ENCODE measurements around the gene ALAS2.
"Not testable (repeated sequence)": the region's sequence is repeated elsewhere in the genome, so short reads cannot be mapped to it uniquely, and the experiment has no call there.

The ALAS2 gene

DNA sequence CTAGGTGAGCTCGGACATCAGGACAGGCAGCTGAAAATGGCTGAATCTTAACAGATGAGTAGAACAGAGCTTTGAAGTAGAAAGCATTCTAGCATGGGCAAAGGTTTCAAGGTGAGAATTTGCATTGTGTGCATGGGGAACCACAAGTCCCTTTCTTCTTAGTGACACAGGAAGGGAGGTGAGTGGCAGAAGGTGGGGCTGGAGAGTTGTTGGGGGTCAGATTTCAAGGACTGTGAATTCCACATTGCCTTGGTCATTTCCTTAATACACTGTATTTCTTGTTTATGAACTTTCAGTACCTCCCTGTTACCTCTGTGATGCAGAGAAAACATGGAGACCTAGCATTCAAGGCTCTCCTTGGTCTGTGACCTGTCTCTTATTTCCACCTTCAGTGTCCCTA lies 26.5 kb downstream of the ALAS2 start:
- no peak for DNase-seq

- peak; percentile 83 for DNase-seq
These were observed 30.8 kb downstream of the ALAS2 start, which contains the start of gene APEX2 for GRCh38 chrX:54999717-55000598. Gene APEX2 (plus strand): TSS chrX:55000363. CDS start chrX:55000423, 60 bp downstream.

DNA sequence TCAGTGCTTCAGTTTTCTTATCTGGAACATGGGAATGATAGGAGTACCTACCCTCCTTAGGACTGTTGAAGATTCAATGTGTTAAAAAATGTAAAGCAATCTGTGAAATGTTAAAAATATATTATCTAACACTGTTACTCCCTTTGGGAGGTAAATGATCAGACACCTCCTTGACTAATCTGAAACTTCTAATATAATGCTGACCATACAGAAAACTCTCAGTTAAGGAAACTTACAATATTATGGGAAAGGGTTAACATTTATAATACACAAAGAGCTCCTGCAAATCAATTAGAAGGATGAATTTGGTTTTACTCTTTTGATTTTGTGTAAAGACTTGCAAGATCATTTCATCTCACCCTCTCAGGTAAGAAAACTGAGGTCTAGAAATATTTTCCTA lies 35.2 kb downstream of the ALAS2 start:
- no peak for DNase-seq

- no peak for DNase-seq
These were observed 36.0 kb downstream of the ALAS2 start for GRCh38 chrX:54994668-54995351.

- DNase-seq, result no peak
These were observed 36.7 kb downstream of the ALAS2 start, which contains the start of gene PFKFB1 for GRCh38 chrX:54994099-54994498. Gene PFKFB1 (minus strand): TSS chrX:54994188. CDS start chrX:54994007, 181 bp downstream.

GRCh38 chrX:54992911-54993622 lies 37.7 kb downstream of the ALAS2 start:
- DNase-seq, result no peak

GRCh38 chrX:54991706-54992105 lies 39.1 kb downstream of the ALAS2 start:
- no peak for DNase-seq

DNA sequence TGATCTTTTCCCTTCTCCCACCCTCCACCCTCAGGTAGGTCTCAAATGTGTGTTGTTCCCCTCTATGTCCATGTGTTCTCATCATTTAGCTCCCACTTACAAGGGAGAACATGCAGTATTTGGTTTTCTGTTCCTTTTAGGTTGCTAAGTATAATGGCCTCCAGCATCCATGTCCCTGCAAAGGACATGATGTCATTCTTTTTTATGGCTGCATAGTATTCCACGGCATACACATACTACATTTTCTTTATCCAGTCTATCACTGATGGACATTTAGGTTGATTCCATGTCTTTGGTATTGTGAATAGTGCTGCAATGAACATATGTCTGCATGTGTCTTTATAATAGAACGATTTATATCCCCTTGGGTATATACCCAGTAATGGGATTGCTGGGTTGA lies 47.5 kb downstream of the ALAS2 start:
- DNase-seq, result not testable (repeated sequence)

GRCh38 chrX:54980334-54980733 lies 50.4 kb downstream of the ALAS2 start:
- DNase-seq, result no peak

- DNase-seq, result no peak
These were observed 51.3 kb downstream of the ALAS2 start for GRCh38 chrX:54979432-54979831.

DNA sequence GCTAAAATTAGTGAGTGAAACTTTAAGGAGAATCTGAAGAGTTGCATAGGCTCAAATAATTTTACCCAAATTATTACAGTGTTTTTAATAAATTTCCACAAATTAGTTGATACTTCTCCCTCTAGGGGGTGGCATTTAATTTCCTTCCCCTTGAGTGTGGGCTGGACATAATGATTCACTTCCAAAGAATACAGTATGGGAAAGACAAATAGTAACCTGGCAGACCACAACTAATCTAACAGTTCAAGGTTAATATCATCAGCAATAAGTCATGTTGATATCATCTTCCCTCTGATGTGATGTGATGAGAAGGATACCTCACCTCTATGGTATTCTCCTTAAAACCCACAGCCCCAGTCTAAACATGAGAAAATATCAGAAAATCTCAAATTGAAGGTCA lies 52.3 kb downstream of the ALAS2 start:
- DNase-seq, result no peak

DNA sequence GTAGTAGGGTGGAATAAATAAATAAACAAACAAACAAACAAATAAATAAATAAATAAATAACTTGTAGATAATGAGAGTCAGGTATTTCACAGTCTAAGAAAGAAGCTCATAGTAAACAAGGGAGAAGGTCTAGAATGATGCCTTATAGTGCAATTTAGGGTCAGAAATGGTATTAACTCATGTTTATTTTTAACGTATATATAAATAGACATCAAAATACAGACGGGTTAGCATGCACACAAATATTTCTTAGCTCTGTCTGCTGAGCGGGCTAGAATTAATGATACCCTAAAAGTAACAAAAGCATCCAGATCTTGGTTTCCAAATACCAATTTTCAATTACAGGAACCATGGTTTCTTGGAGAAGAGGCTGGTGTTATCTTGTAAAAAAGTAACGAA lies 53.4 kb downstream of the ALAS2 start:
- DNase-seq, result no peak

DNA sequence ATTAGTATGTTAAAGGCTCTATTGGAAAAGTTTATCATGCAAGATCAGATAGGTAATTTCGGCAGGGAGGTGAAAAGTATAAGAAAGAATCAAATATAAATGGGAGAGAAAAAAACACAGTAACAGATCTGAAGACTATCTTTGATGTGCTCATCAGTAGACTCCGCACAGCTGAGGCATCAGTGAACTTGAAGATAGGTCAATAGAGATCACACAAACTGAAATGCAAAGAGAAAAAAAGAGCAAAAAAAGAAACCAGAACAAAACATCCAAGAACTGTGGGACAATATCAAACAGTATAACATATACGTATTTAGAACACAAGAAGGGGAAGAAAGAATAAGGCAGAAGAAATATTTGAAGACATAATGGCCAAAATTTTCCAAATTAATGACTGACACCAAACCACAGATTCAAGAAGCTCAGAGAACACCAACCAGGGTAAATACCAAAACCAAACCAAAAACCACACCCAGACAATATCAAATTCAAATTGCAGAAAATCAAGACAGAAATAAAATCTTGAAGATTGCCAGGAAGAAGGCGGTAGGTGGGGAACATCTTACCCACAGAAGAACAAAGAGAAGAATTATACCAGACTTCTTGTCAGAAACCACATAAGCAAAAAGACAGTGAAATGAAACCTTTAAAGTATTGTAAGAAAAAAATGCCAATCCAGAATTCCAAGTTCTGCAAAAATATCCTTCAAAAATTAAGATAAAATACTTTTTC lies 65.8 kb downstream of the ALAS2 start:
- no peak for DNase-seq

GRCh38 chrX:54961750-54962149 lies 69.0 kb downstream of the ALAS2 start:
- no peak for DNase-seq
